Germinal center (tissue), 1 donor: Measurements from ENCODE around the gene DSG4.

ENCODE experiments used
- DNase-seq: peaks from one replicate; pipeline ENCODE4 v3.0.0; 2012; ENCODE audit warnings: mixed read lengths, low spot score

DSG4 gene

GRCh38 chr18:31410716-31411483, 34.3 kb downstream of the DSG4 start:
- DNase-seq: no peak

GRCh38 chr18:31413137-31413536, 36.6 kb downstream of the DSG4 start:
- no peak for DNase-seq

- no peak for DNase-seq
Measured at GRCh38 chr18:31417850-31418249, 41.3 kb downstream of the DSG4 start.

- no peak for DNase-seq
Measured at GRCh38 chr18:31419457-31419932, 42.9 kb downstream of the DSG4 start.

- no peak for DNase-seq
Measured at GRCh38 chr18:31420032-31420431, 43.5 kb downstream of the DSG4 start.

- no peak for DNase-seq
Measured at GRCh38 chr18:31420524-31420923, 43.9 kb downstream of the DSG4 start.

GRCh38 chr18:31424383-31424988, 47.9 kb downstream of the DSG4 start:
- no peak for DNase-seq

- DNase-seq: no peak
Measured at GRCh38 chr18:31426021-31426420, 49.4 kb downstream of the DSG4 start.

- no peak for DNase-seq
Measured at GRCh38 chr18:31426871-31427406, 50.4 kb downstream of the DSG4 start.

- no peak for DNase-seq
Measured at GRCh38 chr18:31428211-31428610, 51.6 kb downstream of the DSG4 start.

GRCh38 chr18:31429623-31430022, 53.0 kb downstream of the DSG4 start:
- DNase-seq: no peak

GRCh38 chr18:31430072-31430471, 53.5 kb downstream of the DSG4 start:
- DNase-seq: no peak

- no peak for DNase-seq
Measured at GRCh38 chr18:31430554-31430953, 54.0 kb downstream of the DSG4 start.

- DNase-seq: no peak
Measured at GRCh38 chr18:31432316-31432715, 55.7 kb downstream of the DSG4 start.

GRCh38 chr18:31436825-31437224, 60.2 kb downstream of the DSG4 start:
- no peak for DNase-seq

GRCh38 chr18:31438402-31438801, 61.8 kb downstream of the DSG4 start:
- no peak for DNase-seq

GRCh38 chr18:31439807-31440325, 63.3 kb downstream of the DSG4 start:
- no peak for DNase-seq

- no peak for DNase-seq
Measured at GRCh38 chr18:31440787-31441186, 64.2 kb downstream of the DSG4 start.

GRCh38 chr18:31441493-31441892, 64.9 kb downstream of the DSG4 start:
- DNase-seq: no peak

GRCh38 chr18:31444142-31444541, 67.6 kb downstream of the DSG4 start:
- DNase-seq: no peak

GRCh38 chr18:31445908-31446307, 69.3 kb downstream of the DSG4 start:
- DNase-seq: no peak

GRCh38 chr18:31446854-31447253, 70.3 kb downstream of the DSG4 start:
- no peak for DNase-seq

GRCh38 chr18:31447530-31448191, 71.1 kb downstream of the DSG4 start, which contains the start of gene DSG3:
Gene DSG3, plus strand, starts transcription at chr18:31447741. Its CDS starts 137 bp downstream, at chr18:31447878.
- no peak for DNase-seq
